Mesenteric fat pad (tissue), 1 donor: ENCODE measurements around the gene COPS4. TPM values are rescaled to one million over a fixed set of nuclear protein-coding genes. Genes with fewer than 3 reads are reported as not detected.
"Not testable (repeated sequence)": the region's sequence is repeated elsewhere in the genome, so short reads cannot be mapped to it uniquely, and the experiment has no call there.

ENCODE experiments used
- DNase-seq: peaks from one replicate; pipeline ENCODE4 v3.0.0-alpha.2; 2020; ENCODE audit warnings: low spot score
- total RNA-seq: library from RNA; stranded (reverse); fragmentation: NEBNext Ultra II Directional; extraction: Animal tissue kit (Norgen Biotek cat#: 25700); gene quantifications from one replicate; pipeline ENCODE4 v1.2.1, GENCODE V29; 2021
- donor health status: DM: yes; HTN: yes; CAD: no.

The COPS4 gene
- total RNA-seq, 1 donor from 2014 or later = 31.3 TPM

- no peak for DNase-seq
These were observed 12.1 kb upstream of the COPS4 start for GRCh38 chr4:83022724-83023450.

DNA sequence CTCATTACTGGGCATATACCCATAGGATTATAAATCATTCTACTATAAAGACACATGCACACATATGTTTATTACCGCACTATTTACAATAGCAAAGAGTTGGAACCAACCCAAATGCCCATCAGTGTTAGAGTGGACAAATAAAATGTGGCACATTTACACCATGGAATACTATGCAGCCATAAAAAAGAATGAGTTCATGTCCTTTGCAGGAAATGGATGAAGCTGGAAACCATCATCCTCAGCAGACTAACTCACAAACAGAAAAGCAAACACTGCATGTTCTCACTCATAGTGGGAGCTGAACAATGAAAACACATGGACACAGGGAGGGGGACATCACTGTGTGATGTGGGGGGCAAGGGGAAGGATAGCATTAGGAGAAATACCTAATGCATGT, 11.4 kb upstream of the COPS4 start:
- not testable (repeated sequence) for DNase-seq

- no peak for DNase-seq
These were observed 10.8 kb upstream of the COPS4 start for GRCh38 chr4:83024233-83024632.

GRCh38 chr4:83025563-83025962, 9.4 kb upstream of the COPS4 start:
- DNase-seq = peak; percentile 16

DNA sequence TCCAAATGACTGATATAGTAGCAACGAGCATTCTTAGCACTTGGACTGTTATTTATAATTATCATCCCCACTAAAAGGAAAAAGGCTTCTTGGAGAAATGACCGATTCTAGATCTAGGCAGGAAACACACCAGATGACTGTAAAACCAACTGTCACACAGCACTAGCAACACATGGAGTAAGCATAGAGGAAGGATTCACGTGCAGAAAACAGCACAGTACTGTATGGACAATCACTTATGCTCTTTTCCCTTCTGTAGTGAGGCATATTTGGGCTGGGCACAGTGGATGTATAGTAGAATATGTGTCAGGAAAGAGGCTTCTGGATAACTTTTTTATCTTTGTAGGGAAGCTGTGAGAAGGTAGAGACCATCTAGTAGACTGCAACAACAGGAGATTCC, 6.0 kb upstream of the COPS4 start:
- DNase-seq = no peak

DNA sequence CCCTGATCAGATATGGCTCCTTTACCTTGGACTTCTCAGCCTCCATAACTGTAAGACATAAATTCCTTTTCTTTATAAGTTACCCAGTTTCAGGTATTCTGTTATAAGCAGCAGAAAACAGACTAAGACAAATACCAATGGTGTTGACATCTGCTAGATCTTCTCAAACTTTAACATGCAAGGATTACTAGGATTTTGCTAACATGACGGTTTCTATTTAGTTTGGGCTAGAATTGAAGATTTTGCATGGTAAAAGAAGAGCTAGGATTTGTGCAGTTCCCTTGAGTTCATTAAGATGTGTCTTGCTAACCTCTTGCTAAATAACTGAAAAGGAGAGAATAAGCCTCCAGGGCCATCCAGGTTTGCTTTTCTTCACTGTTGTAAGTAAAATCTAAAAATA, 5.3 kb upstream of the COPS4 start:
- DNase-seq = no peak

DNA sequence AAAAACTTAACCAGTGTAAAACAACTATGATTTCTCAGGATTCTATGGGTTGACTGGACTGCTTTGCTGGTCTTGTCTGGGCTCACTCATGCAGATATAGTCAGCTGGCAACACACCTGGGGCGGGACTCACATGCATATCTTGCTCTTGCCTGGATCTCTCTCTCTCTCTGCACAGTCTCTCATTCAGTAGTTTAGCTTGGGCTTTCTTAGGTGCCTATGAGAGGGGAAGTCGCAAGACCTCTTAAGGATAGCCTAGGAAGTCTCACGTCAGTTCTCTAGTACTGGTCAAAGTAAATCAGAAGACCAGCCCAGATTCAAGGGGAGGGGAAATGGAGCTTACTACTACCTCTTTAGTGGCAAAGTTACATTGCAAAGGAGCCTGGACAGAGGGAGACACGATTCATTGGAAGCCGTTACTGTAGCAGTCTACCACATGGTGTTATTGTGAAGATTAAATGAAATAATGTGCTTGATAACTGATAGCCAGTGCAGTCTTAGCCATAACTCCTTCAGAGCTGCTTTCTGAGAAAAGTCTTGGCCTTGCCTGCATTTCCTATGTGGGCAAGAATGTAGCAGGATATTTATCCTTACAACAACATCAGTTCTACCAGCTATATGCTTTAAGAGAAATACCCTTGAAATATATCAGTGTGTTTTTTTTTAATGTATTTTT, 2.1 kb downstream of the COPS4 start:
- DNase-seq = no peak

- DNase-seq = no peak
These were observed 5.3 kb downstream of the COPS4 start for GRCh38 chr4:83040269-83040668.

DNA sequence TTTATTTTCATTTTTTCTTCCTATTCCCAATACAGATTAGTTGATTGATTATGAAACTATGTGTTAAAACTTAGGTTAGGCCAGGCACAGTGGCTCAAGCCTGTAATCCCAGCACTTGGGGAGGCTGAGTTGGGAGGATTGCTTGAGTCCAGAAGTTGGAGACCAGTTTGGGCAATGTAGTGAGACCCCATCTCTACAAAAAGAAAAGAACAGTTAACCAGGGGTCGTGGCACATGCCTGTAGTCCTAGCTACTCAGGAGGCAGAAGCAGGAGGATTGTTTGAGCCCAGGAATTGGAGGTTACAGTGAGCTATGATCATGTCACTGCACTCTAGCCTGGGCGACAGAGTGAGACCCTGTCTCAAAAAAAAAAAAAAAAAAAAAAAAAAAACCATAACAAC, 8.2 kb downstream of the COPS4 start:
- DNase-seq = not testable (repeated sequence)

DNA sequence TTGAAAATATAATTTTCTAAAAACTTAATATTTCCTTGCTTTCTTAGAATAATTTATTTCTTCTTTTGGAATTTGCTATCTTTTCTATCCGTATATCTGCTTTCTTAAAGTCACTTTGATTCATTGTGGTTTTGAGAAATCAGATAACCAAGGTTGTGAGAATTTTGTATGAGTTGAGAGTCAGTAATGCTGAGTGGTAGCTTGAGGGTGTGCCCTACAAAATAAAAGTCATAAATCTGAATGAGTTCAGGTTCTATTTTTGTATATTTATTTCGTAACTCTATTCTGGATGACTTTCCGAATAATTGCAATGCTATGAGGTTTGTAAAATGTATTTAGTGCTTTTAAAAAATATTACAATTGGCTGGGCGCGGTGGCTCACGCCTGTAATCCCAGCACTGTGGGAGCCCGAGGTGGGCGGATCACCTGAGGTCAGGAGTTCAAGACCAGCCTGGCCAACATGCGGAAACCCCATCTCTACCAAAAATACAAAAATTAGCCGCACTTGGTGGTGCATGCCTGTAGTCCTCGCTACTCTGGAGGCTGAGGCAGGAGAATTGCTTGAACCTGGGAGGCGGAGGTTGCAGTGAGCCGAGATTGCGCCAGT, 8.9 kb downstream of the COPS4 start:
- no peak for DNase-seq

DNA sequence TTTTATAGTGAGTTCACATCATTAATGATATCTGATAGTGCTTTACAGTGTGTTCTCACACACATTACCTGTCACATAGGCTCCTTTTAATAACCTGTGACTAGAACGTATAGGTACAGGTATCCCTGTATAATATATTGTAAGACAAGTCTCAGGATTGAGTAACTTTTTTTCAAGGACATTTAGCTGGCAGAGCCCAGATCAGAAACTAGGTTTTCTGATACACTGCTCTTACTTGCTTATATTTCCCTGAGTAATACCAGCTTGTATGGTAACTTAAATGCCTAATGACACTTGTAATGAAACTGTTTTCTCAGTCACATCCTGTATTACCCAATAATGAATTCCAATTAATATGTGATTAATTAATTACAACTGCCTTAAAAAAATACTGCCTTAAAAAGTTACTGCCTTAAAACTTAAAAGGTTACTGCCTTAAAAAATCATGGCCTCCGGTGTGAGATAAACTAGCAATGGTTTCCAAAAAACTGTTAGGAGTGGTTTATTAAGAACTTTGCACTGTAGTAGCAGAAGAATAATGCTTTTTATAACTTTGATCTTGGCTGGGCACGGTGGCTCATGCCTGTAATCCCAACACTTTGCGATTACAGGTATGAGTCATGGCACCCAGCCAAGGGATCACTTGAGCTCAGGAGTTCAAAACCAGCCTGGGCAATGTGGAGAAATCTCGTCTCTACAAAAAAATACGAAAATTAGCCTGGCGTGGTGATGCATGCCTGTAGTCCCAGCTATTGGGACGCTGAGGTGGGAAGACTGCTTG, 11.9 kb downstream of the COPS4 start:
- DNase-seq = no peak

- not testable (repeated sequence) for DNase-seq
These were observed 13.8 kb downstream of the COPS4 start for GRCh38 chr4:83048781-83049180.

- DNase-seq = no peak
These were observed 19.9 kb downstream of the COPS4 start for GRCh38 chr4:83054928-83055327.

- DNase-seq = no peak
These were observed 27.8 kb downstream of the COPS4 start for GRCh38 chr4:83062739-83063138.

GRCh38 chr4:83065266-83065665, 30.3 kb downstream of the COPS4 start:
- DNase-seq = no peak

DNA sequence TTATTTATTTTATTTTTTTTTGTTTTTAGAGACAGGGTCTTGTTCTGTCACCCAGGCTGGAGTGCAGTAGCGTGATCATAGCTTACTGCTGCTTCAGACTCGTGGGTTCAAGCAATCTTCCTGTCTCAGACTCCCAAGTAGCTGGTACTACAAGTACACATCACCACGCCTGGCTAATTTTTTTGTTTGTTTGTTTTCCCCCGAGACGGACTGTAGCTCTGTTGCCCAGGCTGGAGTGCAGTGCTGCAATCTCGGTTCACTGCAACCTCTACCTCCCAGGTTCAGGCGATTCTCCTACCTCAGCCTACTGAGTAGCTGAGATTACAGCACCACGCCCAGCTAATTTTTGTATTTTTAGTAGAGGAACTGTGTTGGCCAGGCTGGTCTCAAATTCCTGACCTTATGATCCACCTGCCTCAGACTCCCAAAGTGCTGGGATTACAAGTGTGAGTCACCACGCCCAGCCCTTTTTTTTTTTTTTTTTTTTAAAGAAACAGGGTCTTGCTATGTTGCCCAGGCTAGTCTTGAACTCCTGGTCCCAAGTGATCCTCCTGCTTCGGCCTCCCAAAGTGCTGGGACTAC, 32.2 kb downstream of the COPS4 start:
- no peak for DNase-seq

GRCh38 chr4:83071116-83071515, 36.1 kb downstream of the COPS4 start:
- no peak for DNase-seq

DNA sequence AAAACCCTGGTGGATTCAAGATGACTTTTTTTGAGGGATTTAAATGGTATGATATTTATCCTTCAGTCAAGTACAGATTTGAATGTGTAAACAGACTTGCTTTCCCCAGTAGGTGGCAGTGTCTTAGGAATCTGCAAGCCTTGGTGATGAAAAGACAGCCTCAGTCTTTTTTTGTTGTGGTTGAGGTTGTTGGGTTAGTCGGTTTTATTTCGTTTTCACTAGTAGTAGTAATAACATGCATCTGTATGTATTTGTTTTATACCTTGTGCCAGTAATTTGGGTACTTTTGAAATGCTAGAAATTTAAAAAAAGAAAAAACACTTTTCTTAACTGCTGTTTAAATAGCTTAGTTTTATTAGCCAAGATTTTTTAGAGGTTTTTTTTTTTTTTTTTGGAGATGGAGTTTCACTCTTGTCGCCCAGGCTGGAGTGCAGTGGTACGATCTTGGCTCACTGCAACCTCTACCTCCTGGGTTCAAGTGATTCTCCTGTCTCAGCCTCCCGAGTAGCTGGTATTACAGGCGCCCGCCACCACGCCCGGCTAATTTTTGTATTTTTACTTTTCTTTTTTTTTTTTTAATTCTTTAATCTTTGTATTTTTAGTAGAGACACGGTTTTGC, 39.2 kb downstream of the COPS4 start:
- no peak for DNase-seq

- DNase-seq = not testable (repeated sequence)
These were observed 39.8 kb downstream of the COPS4 start for GRCh38 chr4:83074783-83075182.

- DNase-seq = no peak
These were observed 40.5 kb downstream of the COPS4 start for GRCh38 chr4:83075311-83076095.
